Heart left ventricle (tissue), 16 donors: ENCODE results near the gene SLC13A3. TPM values are rescaled to one million over a fixed set of nuclear protein-coding genes. Genes with fewer than 3 reads are reported as not detected.

Experiments
- ATAC-seq, 4 donors: fragments of 200-7000 bp; cut with Tn5 transposase; one replicate each; pipeline ENCODE4 v1.9.1; 2020 to 2022; ENCODE audit warnings: moderate library complexity in 4 of 4, mild to moderate bottlenecking in 3 of 4, moderate number of reproducible peaks in 1 of 4
- DNase-seq, 5 donors: peaks; one replicate each; pipeline ENCODE4 v3.0.0-alpha.2; 2020
- H3K27ac ChIP-seq, 12 donors: fragments of 200-600 bp; sonication (generic) in 4 of 12; one replicate each; pipeline versions ENCODE4 v1.5.0 to v1.8.0; 2016 to 2022; ENCODE audit warnings: mild to moderate bottlenecking in 2 of 12
- H3K27me3 ChIP-seq, 9 donors: fragments of 200-600 bp; sonication (generic) in 2 of 9; one replicate each; pipeline versions ENCODE4 v1.5.1 to v1.8.0; 2016 to 2022; ENCODE audit warnings: mild to moderate bottlenecking in 3 of 9
- H3K36me3 ChIP-seq, 9 donors: fragments of 200-600 bp; sonication (generic) in 2 of 9; one replicate each; pipeline versions ENCODE4 v1.5.0 to v1.8.0; 2018 to 2022; ENCODE audit warnings: mild to moderate bottlenecking in 2 of 9
- H3K4me1 ChIP-seq, 12 donors: fragments of 200-600 bp; sonication (generic) in 4 of 12; one replicate each; pipeline versions ENCODE4 v1.5.0 to v1.8.0; 2016 to 2022; ENCODE audit warnings: mild to moderate bottlenecking in 3 of 12
- H3K4me3 ChIP-seq, 12 donors: fragments of 200-600 bp; sonication (generic) in 4 of 12; one replicate each; pipeline versions ENCODE4 v1.5.0 to v1.8.0; 2017 to 2022; ENCODE audit warnings: mild to moderate bottlenecking in 9 of 12, moderate library complexity in 4 of 12
- H3K9me3 ChIP-seq, 12 donors: fragments of 200-600 bp; sonication (generic) in 4 of 12; one replicate each; pipeline versions ENCODE4 v1.5.0 to v1.8.0; 2016 to 2022; ENCODE audit warnings: mild to moderate bottlenecking in 1 of 12
- CTCF ChIP-seq, 12 donors: fragments of 200-600 bp; sonication (generic) in 4 of 12; IDR thresholded peaks; one replicate each; pipeline versions ENCODE4 v1.5.0 to v1.8.0; 2018 to 2022; ENCODE audit warnings: antibody characterized with exemption in 12 of 12, mild to moderate bottlenecking in 5 of 12
- POLR2A ChIP-seq, 2 donors: fragments of 450-650 bp; IDR thresholded peaks; one replicate each; pipeline ENCODE4 v1.6.1; 2017; ENCODE audit warnings: antibody characterized with exemption in 2 of 2, mild to moderate bottlenecking in 2 of 2, moderate library complexity in 2 of 2
- WGBS, 4 donors: extraction: QIAGEN DNeasy Blood & Tissue Kit in 2 of 4; methylation state at CpG; one replicate each; pipeline versions ENCODE4 v1.1.5 to v1.1.7; 2013 to 2018; 5-methylcytosine and 5-hydroxymethylcytosine counted together
- intact Hi-C, 10 donors: fragments of 100-400 bp; cut with DNase I; formaldehyde crosslinking; loops; one replicate each; pipeline versions ENCODE4 v1.11.1 to v1.14.2; 2022
- polyA plus RNA-seq, 2 donors: library from polyadenylated mRNA; stranded (reverse); fragments of 200-250 nt; gene quantifications; one replicate each; pipeline ENCODE4 v1.2.3, GENCODE V29; 2013
- total RNA-seq, 9 donors: library from RNA; depleted of rRNA in 2 of 9; stranded (reverse); fragments of >200 nt in 2 of 9; fragmentation: NEBNext Ultra II Directional in 3 of 9; extraction: Animal tissue kit (Norgen Biotek cat#: 25700) in 3 of 9; gene quantifications; one replicate each; pipeline versions ENCODE4 v1.1.0 to v1.2.4, GENCODE V29; 2016 to 2023
- donor health status: ischemic (EF 13 %, LVEDD 7.1; RV severe dilation, severe dysfunction).
- donor health status: healthy with polysubstance abuse.
- donor health status: DM: no; HTN: yes; CAD: no.
- donor health status: DM: no; HTN: no; CAD: no.
- donor health status: ischemic (EF 25% LVEDD 6.9; RV normal size, moderate dysfunction).
- donor health status: ischemic (EF 25% LVEDD 5.7; RV mildly dilated, moderate dysfunction).
- donor health status: healthy.
- donor health status: DM: yes; HTN: yes; CAD: no.
- donor health status: ischemic (EF 35%, LVEDD 5.7; RV mildly dilated, moderate dysfunction).
- donor health status: nonischemic (EF 11% LVEDD 7.7; RV severe dilation, severe dysfunction).
- donor health status: DM: yes; HTN: yes; CAD: no.
- donor health status: PGD.
- donor health status: ischemic (EF 29% LVEDD 5.4; RV normal size, mild dysfunction).
- donor health status: nonischemic (EF 23%, LVEDD 6.1; RV moderate dilation, normal function).

Gene SLC13A3
- total and polyA plus RNA-seq, 11 donors: 0.13 to 2.6 (median 0.54) TPM

GRCh38 chr20:46631874-46632446 is 19.3 kb downstream of the SLC13A3 start:
- Histone ChIP-seq H3K36me3 (no peaks in the 10 kb centered on the region), H3K27ac (no peak overlapping the region), H3K4me3 (no peak overlapping the region), H3K27me3 (no peaks in the 10 kb centered on the region), H3K4me1 (peaks cover 0 to 7% (median 0%) of the 10 kb centered on the region in 12 donors), H3K9me3 (peaks cover 0 to 18% (median 2%) of the 10 kb centered on the region in 12 donors)
- intact Hi-C loops: no loop called here
- ATAC-seq (no peak), DNase-seq (no peak)
- WGBS, 4 donors: 69 to 80% (median 76%) methylated on average over 5 to 7 of the region's 7 CpGs
- TF ChIP-seq POLR2A (IDR thresholded peaks at IDR 0.05) (no peak), CTCF (IDR thresholded peaks at IDR 0.05) (no peak)

GRCh38 chr20:46631212-46631869 is 19.9 kb downstream of the SLC13A3 start:
- DNase-seq: no peak
- TF ChIP-seq POLR2A (IDR thresholded peaks at IDR 0.05): no peak
- TF ChIP-seq CTCF (IDR thresholded peaks at IDR 0.05): no peak
- Histone ChIP-seq H3K4me1 (peaks cover 0 to 7% (median 0%) of the 10 kb centered on the region in 12 donors), H3K27ac (no peak overlapping the region), H3K36me3 (no peaks in the 10 kb centered on the region), H3K4me3 (no peak overlapping the region), H3K9me3 (peaks cover 0 to 18% (median 2%) of the 10 kb centered on the region in 12 donors), H3K27me3 (no peaks in the 10 kb centered on the region)
- intact Hi-C loops: no loop called here
- ATAC-seq: peak in 1 of 4 donors; percentile 53
- WGBS, 4 donors: 79 to 83% (median 81%) methylated on average over 7 to 8 of the region's 8 CpGs

GRCh38 chr20:46630306-46630705 is 21.0 kb downstream of the SLC13A3 start:
- ATAC-seq (no peak), DNase-seq (no peak)
- TF ChIP-seq CTCF (IDR thresholded peaks at IDR 0.05) (no peak), POLR2A (IDR thresholded peaks at IDR 0.05) (no peak)
- Histone ChIP-seq H3K27ac (no peak overlapping the region), H3K9me3 (peaks cover 0 to 18% (median 2%) of the 10 kb centered on the region in 12 donors), H3K27me3 (no peaks in the 10 kb centered on the region), H3K4me1 (peaks cover 0 to 11% (median 0%) of the 10 kb centered on the region in 12 donors), H3K36me3 (no peaks in the 10 kb centered on the region), H3K4me3 (no peak overlapping the region)
- intact Hi-C loops: no loop called here
- 60 to 81% (median 75%) methylated on average over 5 of the region's 5 CpGs for WGBS, 4 donors

GRCh38 chr20:46629341-46629740 is 21.9 kb downstream of the SLC13A3 start:
- H3K4me3 ChIP-seq: no peak overlapping the region
- ATAC-seq (no peak), DNase-seq (no peak)
- intact Hi-C loops: no loop called here
- H3K36me3 ChIP-seq: no peaks in the 10 kb centered on the region
- TF ChIP-seq POLR2A (IDR thresholded peaks at IDR 0.05) (no peak), CTCF (IDR thresholded peaks at IDR 0.05) (no peak)
- H3K9me3 ChIP-seq: peaks cover 0 to 23% (median 4%) of the 10 kb centered on the region in 12 donors
- no peaks in the 10 kb centered on the region for H3K27me3 ChIP-seq
- H3K4me1 ChIP-seq: peaks cover 0 to 19% (median 0%) of the 10 kb centered on the region in 12 donors
- no peak overlapping the region for H3K27ac ChIP-seq
